NT2/D1 (cell line): ENCODE data around the gene TP53I13.
"Not testable (repeated sequence)": the region's sequence is repeated elsewhere in the genome, so short reads cannot be mapped to it uniquely, and the experiment has no call there.

Experiments used
- DNase-seq: peaks from one replicate; pipeline ENCODE4 v3.0.0-alpha.2; 2011; ENCODE audit warnings: low read depth, low spot score
- H3K27me3 ChIP-seq: 2 replicates; pipeline ENCODE4 v1.6.0; 2011; ENCODE audit warnings: mild to moderate bottlenecking; ENCODE audit not compliant: insufficient read length, insufficient read depth
- H3K36me3 ChIP-seq: 2 replicates; pipeline ENCODE4 v1.6.1; 2011; ENCODE audit warnings: mild to moderate bottlenecking, low read length, mixed read lengths; ENCODE audit not compliant: insufficient read depth, insufficient read length
- H3K4me1 ChIP-seq: 2 replicates; pipeline ENCODE4 v1.5.1; 2011; ENCODE audit not compliant: insufficient read depth, insufficient read length
- H3K4me3 ChIP-seq: 2 replicates; pipeline ENCODE4 v1.5.1; 2011; ENCODE audit warnings: low read depth; ENCODE audit not compliant: insufficient read length
- H3K9ac ChIP-seq: 2 replicates; pipeline ENCODE4 v1.6.0; 2011; ENCODE audit warnings: low read depth; ENCODE audit not compliant: insufficient read length
- H3K9me3 ChIP-seq: 2 replicates; pipeline ENCODE4 v1.5.1; 2011; ENCODE audit warnings: mild to moderate bottlenecking, low read length; ENCODE audit not compliant: insufficient read depth
- SUZ12 ChIP-seq: IDR thresholded peaks from 2 replicates; pipeline ENCODE4 v1.6.1; 2011; ENCODE audit not compliant: insufficient read length, insufficient read depth; ENCODE audit errors: extremely low read depth
- YY1 ChIP-seq: IDR thresholded peaks from 2 replicates; pipeline ENCODE4 v1.6.1; 2011; ENCODE audit not compliant: insufficient read length, insufficient read depth
- ZNF274 ChIP-seq: IDR thresholded peaks from 2 replicates; pipeline ENCODE4 v1.6.1; 2011; ENCODE audit warnings: mild to moderate bottlenecking, low read depth, low read length

The TP53I13 gene

DNA sequence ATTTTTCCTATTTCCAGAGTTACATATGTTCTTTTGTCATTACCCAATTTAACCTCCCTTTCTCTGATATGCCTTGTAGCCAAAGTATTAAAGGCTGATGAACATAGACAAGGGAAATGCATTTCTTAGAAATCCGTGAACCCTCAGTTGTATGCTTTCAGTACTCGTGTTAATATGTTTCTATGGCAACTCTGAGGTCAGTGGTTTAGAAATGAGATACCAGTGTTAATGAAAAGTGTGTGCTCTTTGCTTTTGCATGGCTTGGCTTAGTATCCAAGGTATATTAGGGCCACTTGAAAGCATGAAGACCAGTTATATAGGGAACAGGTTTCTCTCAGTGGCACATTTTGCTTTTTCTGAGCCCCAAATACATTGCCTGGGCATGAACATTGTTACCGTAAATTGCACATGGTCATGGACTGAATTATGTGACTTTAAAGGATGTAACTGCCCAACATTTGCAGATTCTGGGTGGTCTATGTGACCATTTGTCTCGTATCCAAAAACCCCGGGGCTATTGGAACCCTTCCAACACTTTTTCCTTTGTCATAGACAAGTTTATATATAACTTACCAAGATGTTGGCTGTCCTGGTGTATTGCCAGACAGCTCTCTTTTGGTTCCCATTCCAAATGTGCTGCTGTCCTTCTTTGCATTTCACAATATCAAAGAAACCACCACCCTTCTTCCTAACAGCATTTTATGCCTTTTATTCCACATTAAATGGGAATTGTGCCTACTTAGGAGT is 19.2 kb upstream of the TP53I13 start:
- no peak for DNase-seq
- Histone ChIP-seq H3K36me3 (no peaks in the 10 kb centered on the region), H3K9me3 (no peaks in the 10 kb centered on the region), H3K4me3 (no peak overlapping the region), H3K4me1 (no peaks in the 10 kb centered on the region), H3K9ac (no peak overlapping the region), H3K27me3 (no peaks in the 10 kb centered on the region)
- TF ChIP-seq ZNF274 (no peak), YY1 (no peak), SUZ12 (no peak)

DNA sequence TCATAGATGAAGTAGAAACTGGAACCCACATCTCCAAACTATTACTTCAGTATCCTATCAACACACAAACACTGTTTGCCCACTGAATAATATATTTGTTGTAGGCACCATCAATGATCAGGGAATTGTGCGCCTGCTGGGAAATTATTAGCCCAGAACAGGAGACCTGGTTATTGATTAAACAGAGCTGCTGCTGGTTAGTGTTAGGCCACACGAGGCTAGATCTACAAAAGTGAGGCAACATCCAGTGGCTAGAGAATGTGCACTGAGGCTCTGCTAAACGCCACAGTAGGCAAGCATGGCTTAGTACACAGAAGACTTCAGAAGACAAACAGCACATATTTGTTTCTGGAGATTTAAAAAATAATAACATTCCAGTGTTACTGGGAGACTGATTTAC is 12.7 kb upstream of the TP53I13 start:
- Histone ChIP-seq H3K9ac (no peak overlapping the region), H3K4me1 (no peaks in the 10 kb centered on the region), H3K36me3 (no peaks in the 10 kb centered on the region), H3K9me3 (no peaks in the 10 kb centered on the region), H3K27me3 (no peaks in the 10 kb centered on the region), H3K4me3 (no peak overlapping the region)
- DNase-seq, result no peak
- TF ChIP-seq YY1 (no peak), ZNF274 (no peak)

DNA sequence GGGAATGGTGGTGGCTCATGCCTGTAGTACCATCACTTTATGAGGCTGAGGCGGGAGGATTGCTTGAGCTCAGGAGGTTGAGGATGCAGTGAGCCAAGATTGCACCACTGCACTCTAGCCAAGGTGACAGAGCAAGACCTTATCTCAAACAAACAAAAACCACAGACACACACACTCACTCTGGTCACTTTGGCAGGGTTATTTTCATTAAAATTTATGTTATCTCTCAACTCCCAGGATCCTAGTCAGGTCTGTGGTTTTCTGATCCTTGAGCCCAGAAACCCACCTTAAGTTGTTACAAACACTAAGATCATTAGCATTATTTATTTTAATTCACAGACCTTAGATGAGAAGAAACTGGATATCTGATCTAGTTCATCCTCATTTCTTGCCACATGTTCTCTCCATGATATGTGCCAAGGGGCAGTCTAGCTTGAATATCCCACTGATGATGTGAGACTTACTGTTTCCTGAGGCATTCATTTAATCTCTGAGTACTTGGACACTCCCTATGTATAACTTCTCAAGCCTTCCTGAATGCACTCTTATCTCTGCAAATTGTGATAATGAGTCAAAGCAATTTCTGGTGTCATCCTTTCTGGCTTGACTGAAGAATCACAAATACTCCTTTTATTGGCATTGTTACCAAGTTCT is 11.3 kb upstream of the TP53I13 start:
- peaks cover 3% of the 10 kb centered on the region for H3K4me1 ChIP-seq
- no peaks in the 10 kb centered on the region for H3K36me3 ChIP-seq
- no peak overlapping the region for H3K4me3 ChIP-seq
- DNase-seq, result no peak
- no peaks in the 10 kb centered on the region for H3K9me3 ChIP-seq
- no peak for TF ChIP-seq ZNF274
- no peak for TF ChIP-seq YY1
- no peak for TF ChIP-seq SUZ12
- H3K27me3 ChIP-seq, result no peaks in the 10 kb centered on the region
- no peak overlapping the region for H3K9ac ChIP-seq

DNA sequence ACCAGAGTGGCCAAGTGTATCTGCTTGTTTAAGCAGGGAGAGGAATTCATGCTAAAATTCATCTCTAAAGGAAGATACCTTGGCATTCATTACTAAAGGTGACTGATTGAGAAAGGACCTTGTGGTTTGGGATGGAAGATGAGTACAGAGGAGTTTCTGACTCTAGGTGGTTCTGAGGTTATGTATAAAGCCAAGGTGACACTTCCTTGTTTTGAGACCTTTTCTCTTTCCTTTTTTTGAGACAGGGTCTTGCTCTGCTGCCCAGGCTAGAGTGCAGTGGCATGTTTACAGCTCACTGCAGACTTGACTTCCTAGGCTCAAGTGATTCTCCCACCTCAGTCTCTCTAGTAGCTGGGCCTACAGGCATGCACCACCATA is 10.8 kb upstream of the TP53I13 start:
- Histone ChIP-seq H3K9me3 (no peaks in the 10 kb centered on the region), H3K9ac (no peak overlapping the region)

DNA sequence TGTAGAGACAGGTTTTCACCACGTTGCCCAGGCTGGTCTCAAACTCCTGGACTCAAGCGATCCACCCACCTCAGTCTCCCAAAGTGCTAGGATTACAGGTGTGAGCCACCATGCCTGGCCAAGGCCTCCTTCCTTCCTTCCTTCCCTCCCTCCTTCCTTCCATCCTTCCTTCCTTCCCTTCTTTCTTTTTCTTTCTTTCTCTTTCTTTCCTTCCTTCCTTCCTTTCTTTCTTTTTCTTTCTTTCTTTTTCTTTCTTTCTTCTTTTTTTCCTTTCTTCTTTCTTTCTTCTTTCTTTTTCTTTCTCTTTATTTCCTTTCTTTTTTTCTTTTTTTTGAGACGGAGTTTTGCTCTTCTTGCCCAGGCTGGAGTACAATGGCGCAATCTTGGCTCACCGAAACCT is 10.4 kb upstream of the TP53I13 start:
- not testable (repeated sequence) for H3K4me3 ChIP-seq, H3K9ac ChIP-seq, H3K36me3 ChIP-seq, H3K27me3 ChIP-seq, DNase-seq, H3K4me1 ChIP-seq, H3K9me3 ChIP-seq

More for the DNA sequence above, 10.8 kb upstream of the TP53I13 start:
- no peak for DNase-seq
- TF ChIP-seq SUZ12, result no peak
- TF ChIP-seq YY1, result no peak
- TF ChIP-seq ZNF274, result no peak
- H3K4me3 ChIP-seq, result no peak overlapping the region
- peaks cover 3% of the 10 kb centered on the region for H3K4me1 ChIP-seq
- no peaks in the 10 kb centered on the region for H3K27me3 ChIP-seq
- no peaks in the 10 kb centered on the region for H3K36me3 ChIP-seq

DNA sequence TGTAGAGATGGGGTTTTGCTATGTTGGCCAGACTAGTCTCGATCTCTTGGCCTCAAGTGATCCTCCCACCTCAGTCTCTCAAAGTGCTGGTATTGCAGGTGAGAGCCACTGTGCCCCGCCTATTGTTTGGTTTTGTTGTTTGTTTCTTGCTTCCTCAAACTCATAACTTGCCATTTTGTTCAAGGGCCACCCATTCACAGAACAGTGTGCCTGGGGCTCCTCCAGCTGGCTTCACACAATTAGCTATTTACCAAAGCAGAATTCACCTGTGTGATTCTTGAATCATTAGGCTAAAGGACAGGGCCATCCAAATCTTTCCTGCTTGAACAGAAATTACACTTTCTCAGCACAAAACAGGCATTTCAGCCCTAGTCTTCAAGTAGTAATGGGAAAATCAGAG is 8.9 kb upstream of the TP53I13 start:
- H3K4me3 ChIP-seq, result no peak overlapping the region
- H3K36me3 ChIP-seq, result no peaks in the 10 kb centered on the region
- H3K9me3 ChIP-seq, result no peaks in the 10 kb centered on the region
- H3K4me1 ChIP-seq, result peaks cover 3% of the 10 kb centered on the region
- peaks cover 1% of the 10 kb centered on the region for H3K27me3 ChIP-seq
- no peak for TF ChIP-seq SUZ12
- TF ChIP-seq YY1, result no peak
- TF ChIP-seq ZNF274, result no peak
- H3K9ac ChIP-seq, result no peak overlapping the region
- no peak for DNase-seq

DNA sequence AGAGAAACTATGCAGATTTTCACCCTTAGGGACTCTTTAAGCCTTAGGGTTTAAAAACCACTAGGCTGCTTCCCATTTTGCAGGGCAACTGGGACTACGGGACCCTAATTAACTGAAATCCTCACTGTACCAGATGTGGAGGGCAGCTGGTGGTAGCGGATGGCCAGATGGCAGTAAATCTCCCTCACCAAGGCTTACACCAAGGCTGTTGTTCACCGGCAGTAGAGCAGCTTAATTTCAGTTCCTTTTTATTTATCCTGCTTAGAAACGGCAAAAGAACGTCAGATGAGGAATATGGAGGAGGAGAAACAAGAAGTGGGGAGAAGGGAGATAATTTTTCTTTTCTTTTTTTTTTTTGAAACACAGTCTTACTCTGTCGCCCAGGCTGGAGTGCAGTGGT is 8.2 kb upstream of the TP53I13 start:
- H3K36me3 ChIP-seq, result no peaks in the 10 kb centered on the region
- DNase-seq, result no peak
- H3K27me3 ChIP-seq, result peaks cover 7% of the 10 kb centered on the region
- no peaks in the 10 kb centered on the region for H3K9me3 ChIP-seq
- no peak for TF ChIP-seq SUZ12
- no peak for TF ChIP-seq YY1
- TF ChIP-seq ZNF274, result no peak
- no peak overlapping the region for H3K9ac ChIP-seq
- H3K4me1 ChIP-seq, result peaks cover 3% of the 10 kb centered on the region
- no peak overlapping the region for H3K4me3 ChIP-seq
